Natural killer cell (primary cell): Measurements from ENCODE around the gene ZNF724. TPM values are rescaled to one million over a fixed set of nuclear protein-coding genes. Genes with fewer than 3 reads are reported as not detected.
"Not testable (repeated sequence)": the region's sequence is repeated elsewhere in the genome, so short reads cannot be mapped to it uniquely, and the experiment has no call there.

Experiments used
- ATAC-seq, 3 donors: fragments of 150-1000 bp in 2 of 3; fragments of 200-7000 bp in 1 of 3; cut with Tn5 transposase; 1 replicate in 1 of 3; 2 replicates in 2 of 3; pipeline ENCODE4 v1.10.0; 2021; ENCODE audit warnings: mild to moderate bottlenecking in 2 of 3, moderate library complexity in 2 of 3
- DNase-seq, 2 donors: peaks; one replicate each; pipeline versions ENCODE4 v3.0.0 to v3.0.0-alpha.2; 2013 to 2021; ENCODE audit warnings: mixed read lengths in 1 of 2
- H3K27ac ChIP-seq: one replicate; pipeline ENCODE4 v1.5.1; 2013; ENCODE audit warnings: mild to moderate bottlenecking, low read length
- H3K27me3 ChIP-seq: one replicate; pipeline ENCODE4 v1.6.1; 2013; ENCODE audit warnings: low read length; ENCODE audit not compliant: control insufficient read depth, insufficient read depth
- H3K36me3 ChIP-seq: one replicate; pipeline ENCODE4 v1.6.1; 2013; ENCODE audit warnings: low read length; ENCODE audit not compliant: control insufficient read depth, insufficient read depth
- H3K4me1 ChIP-seq: one replicate; pipeline ENCODE4 v1.6.1; 2013; ENCODE audit warnings: low read length; ENCODE audit not compliant: control insufficient read depth, insufficient read depth
- H3K4me3 ChIP-seq: one replicate; pipeline ENCODE4 v1.5.1; 2013; ENCODE audit warnings: low read length
- H3K9me3 ChIP-seq: one replicate; pipeline ENCODE4 v1.6.1; 2013; ENCODE audit warnings: low read length; ENCODE audit not compliant: control insufficient read depth, insufficient read depth
- H3K27ac Mint-ChIP-seq, 2 donors: one replicate each; pipeline ENCODE4 v1.8.0; 2022; ENCODE audit warnings: mild to moderate bottlenecking in 2 of 2, mixed read lengths in 2 of 2, moderate library complexity in 1 of 2
- H3K27me3 Mint-ChIP-seq, 2 donors: one replicate each; pipeline ENCODE4 v1.8.0; 2022; ENCODE audit warnings: low read depth in 2 of 2, mixed read lengths in 2 of 2
- H3K36me3 Mint-ChIP-seq: one replicate; pipeline ENCODE4 v1.8.0; 2022; ENCODE audit warnings: mixed read lengths
- H3K4me1 Mint-ChIP-seq, 2 donors: one replicate each; pipeline ENCODE4 v1.8.0; 2022; ENCODE audit warnings: mixed read lengths in 2 of 2
- H3K4me3 Mint-ChIP-seq: one replicate; pipeline ENCODE4 v1.8.0; 2022; ENCODE audit warnings: mild to moderate bottlenecking, moderate library complexity, mixed read lengths
- H3K9me3 Mint-ChIP-seq, 2 donors: one replicate each; pipeline ENCODE4 v1.8.0; 2022; ENCODE audit warnings: mixed read lengths in 2 of 2
- CTCF ChIP-seq: fragments of 200-600 bp; IDR thresholded peaks from one replicate; pipeline ENCODE4 v1.8.0; 2022; ENCODE audit warnings: antibody characterized with exemption
- WGBS: methylation state at CpG from one replicate; pipeline ENCODE4 v1.1.7; 2013; ENCODE audit warnings: missing lambda C conversion rate; ENCODE audit not compliant: insufficient coverage; 5-methylcytosine and 5-hydroxymethylcytosine counted together
- intact Hi-C: fragments of 100-400 bp; cut with micrococcal nuclease; formaldehyde crosslinking; loops from one replicate; pipeline ENCODE4 v1.14.2; 2022
- total RNA-seq, 4 donors: library from RNA; stranded (reverse); fragments of 120-200 nt in 1 of 4; gene quantifications; one replicate each; pipeline versions ENCODE4 v1.2.3 to v1.2.4, GENCODE V29; 2013 to 2022

ZNF724 gene
- total RNA-seq: 1 to 10 TPM; 4.5 to 5.8 (median 4.9) TPM
- total RNA-seq (2013): 8.7 TPM

GRCh38 chr19:23249911-23250649 is at the start of gene ZNF724:
TSS of gene ZNF724 (minus strand) at chr19:23250394. CDS start at chr19:23250242, 152 bp downstream.
- H3K27me3 Mint-ChIP-seq: no peaks in the 10 kb centered on the region
- peak within 1 kb of the TSS; percentile 98 for H3K4me3 Mint-ChIP-seq
- no peaks in the 10 kb centered on the region for H3K9me3 Mint-ChIP-seq
- no peaks in the 10 kb centered on the region for H3K36me3 Mint-ChIP-seq
- H3K27me3 ChIP-seq: no peaks in the 10 kb centered on the region
- peaks cover 12% of the 10 kb centered on the region for H3K4me1 ChIP-seq
- peaks cover 11 to 14% of the 10 kb centered on the region in 2 donors for H3K4me1 Mint-ChIP-seq
- DNase-seq (peak; percentile 85 to 94), ATAC-seq (peak; percentile 98 to 100 (median 98))
- WGBS: 0% methylated on average over 29 of the region's 32 CpGs
- H3K27ac ChIP-seq: peak within 1 kb of the TSS; percentile 59
- H3K4me3 ChIP-seq: peak within 1 kb of the TSS; percentile 60
- no peaks in the 10 kb centered on the region for H3K9me3 ChIP-seq
- peak within 1 kb of the TSS; percentile 87 to 93 for H3K27ac Mint-ChIP-seq
- intact Hi-C loops: loop anchor here (1.0 to 2.0 kb wide), 2 partner anchors 24 to 145 kb away; partner anchors contain the start of gene ZNF91
- no peak for TF ChIP-seq CTCF
- no peaks in the 10 kb centered on the region for H3K36me3 ChIP-seq

- H3K27me3 Mint-ChIP-seq: no peaks in the 10 kb centered on the region
- no peak overlapping the region for H3K4me3 ChIP-seq
- DNase-seq (no peak), ATAC-seq (no peak)
- no peak overlapping the region for H3K4me3 Mint-ChIP-seq
- H3K4me1 ChIP-seq: no peaks in the 10 kb centered on the region
- H3K27ac ChIP-seq: no peak overlapping the region
- H3K4me1 Mint-ChIP-seq: no peaks in the 10 kb centered on the region
- no peak for TF ChIP-seq CTCF
- 90% methylated on average over 4 of the region's 4 CpGs for WGBS
- H3K36me3 ChIP-seq: no peaks in the 10 kb centered on the region
- H3K27ac Mint-ChIP-seq: no peak overlapping the region
- H3K9me3 ChIP-seq: no peaks in the 10 kb centered on the region
- no peaks in the 10 kb centered on the region for H3K9me3 Mint-ChIP-seq
- intact Hi-C loops: no loop called here
- H3K27me3 ChIP-seq: no peaks in the 10 kb centered on the region
- peaks cover under 1% of the 10 kb centered on the region for H3K36me3 Mint-ChIP-seq
Observed at GRCh38 chr19:23294141-23294540, 43.9 kb upstream of the ZNF724 start.

- ATAC-seq, H3K27ac ChIP-seq, H3K4me3 Mint-ChIP-seq, H3K9me3 Mint-ChIP-seq, H3K36me3 Mint-ChIP-seq, H3K4me1 Mint-ChIP-seq, H3K4me1 ChIP-seq, DNase-seq, H3K4me3 ChIP-seq, H3K27ac Mint-ChIP-seq, H3K27me3 ChIP-seq, H3K36me3 ChIP-seq, H3K9me3 ChIP-seq, intact Hi-C loops: not testable (repeated sequence)
- WGBS: 98% methylated on average over 26 of the region's 26 CpGs
- peaks cover 6 to 11% of the 10 kb centered on the region in 2 donors for H3K27me3 Mint-ChIP-seq
Observed at GRCh38 chr19:23289966-23290365, 39.8 kb upstream of the ZNF724 start.

- ATAC-seq: no peak
- H3K4me3 Mint-ChIP-seq: no peak overlapping the region
- H3K27ac ChIP-seq: no peak overlapping the region
- H3K4me1 ChIP-seq: no peaks in the 10 kb centered on the region
- no peaks in the 10 kb centered on the region for H3K27me3 ChIP-seq
- 92% methylated on average over 3 of the region's 3 CpGs for WGBS
- no peaks in the 10 kb centered on the region for H3K36me3 Mint-ChIP-seq
- H3K9me3 Mint-ChIP-seq: peaks cover 5 to 10% of the 10 kb centered on the region in 2 donors
- TF ChIP-seq CTCF: no peak
- peaks cover 2 to 7% of the 10 kb centered on the region in 2 donors for H3K4me1 Mint-ChIP-seq
- DNase-seq: no peak
- no peak overlapping the region for H3K27ac Mint-ChIP-seq
- H3K36me3 ChIP-seq: no peaks in the 10 kb centered on the region
- H3K4me3 ChIP-seq: no peak overlapping the region
- peaks cover 6 to 11% of the 10 kb centered on the region in 2 donors for H3K27me3 Mint-ChIP-seq
- intact Hi-C loops: no loop called here
- no peaks in the 10 kb centered on the region for H3K9me3 ChIP-seq
Observed at GRCh38 chr19:23287620-23288019, 37.4 kb upstream of the ZNF724 start.
